ENCODE measurements around the gene PHB1. TPM values are rescaled to one million over a fixed set of nuclear protein-coding genes. Genes with fewer than 3 reads are reported as not detected.
A peak's percentile ranks its signal among the peaks of the same experiment; 100 is the strongest.

PHB1 gene
- total RNA-seq, 2 experiments from 2014 or later, result 24.2 to 31.6 TPM

DNA sequence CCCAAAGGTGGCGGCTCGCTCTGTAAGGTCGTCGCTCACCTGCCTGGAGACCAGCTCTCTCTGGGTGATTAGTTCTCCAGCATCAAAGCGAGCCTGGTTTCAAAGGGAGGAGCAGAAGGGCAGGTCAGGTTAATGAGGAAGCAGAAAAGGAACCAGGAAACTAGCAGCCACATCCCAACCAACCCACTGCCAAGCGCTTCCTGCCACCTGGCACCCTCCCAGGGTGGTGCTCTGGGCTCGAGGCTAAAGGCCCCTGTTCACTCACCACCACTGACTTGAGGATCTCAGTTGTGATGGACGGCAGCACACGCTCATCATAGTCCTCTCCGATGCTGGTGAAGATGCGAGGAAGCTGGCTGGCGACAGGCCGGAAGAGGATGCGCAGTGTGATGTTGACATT, 5.6 kb downstream of the PHB1 start:
- intact Hi-C loops (cut with DNase I, micrococcal nuclease), result loop anchor here in 1 of 2 experiments (10.0 kb wide), 1 partner anchor 214 kb away; no protein-coding TSS in a partner anchor
- Histone ChIP-seq H3K27me3 (ENCODE audit: control insufficient read depth in 1 of 2, insufficient read depth in 2 of 2, low read length in 2 of 2) (no peaks in the 10 kb centered on the region), H3K4me1 (ENCODE audit: insufficient read depth, low read length) (peaks cover 20% of the 10 kb centered on the region), H3K4me3 (ENCODE audit: low read length) (no peak overlapping the region), H3K27ac (ENCODE audit: low read depth in 1 of 2, low read length in 2 of 2) (no peak overlapping the region), H3K36me3 (ENCODE audit: insufficient read depth, low read length) (peaks cover 82% of the 10 kb centered on the region), H3K9me3 (ENCODE audit: control insufficient read depth in 1 of 2, insufficient read depth in 1 of 2, low read length in 2 of 2) (no peaks in the 10 kb centered on the region)
- CTCF ChIA-PET, result interaction anchor here (1.1 kb wide), 2 partner anchors 148 to 149 kb away, joined by 5 to 6 read pairs; no protein-coding TSS in a partner anchor
- TF ChIP-seq CTCF (IDR thresholded peaks at IDR 0.05), result no peak
- Mint-ChIP-seq H3K36me3 (ENCODE audit: low read depth) (peaks cover 79% of the 10 kb centered on the region), H3K4me1 (ENCODE audit: low read depth) (peaks cover 21% of the 10 kb centered on the region), H3K27me3 (no peaks in the 10 kb centered on the region), H3K9me3 (no peaks in the 10 kb centered on the region), H3K4me3 (no peak overlapping the region), H3K27ac (no peak overlapping the region)
- ATAC-seq (ENCODE audit: poor library complexity) (no peak), DNase-seq (no peak)
- POLR2A ChIA-PET, result no interaction called here

GRCh38 chr17:49407981-49408501, 6.6 kb downstream of the PHB1 start:
- POLR2A ChIA-PET, result interaction anchor here (0.8 kb wide), 2 partner anchors 66 to 269 kb away, joined by 3 to 4 read pairs; partner anchors contain the start of gene SPOP
- CTCF ChIA-PET, result interaction anchor here (0.6 to 1.7 kb wide), 15 partner anchors 8 to 686 kb away, joined by 3 to 21 read pairs (median 3); no protein-coding TSS in a partner anchor
- DNase-seq, result peak; percentile 71 to 89 (median 81)
- Mint-ChIP-seq H3K27me3 (no peaks in the 10 kb centered on the region), H3K36me3 (ENCODE audit: low read depth) (peaks cover 90% of the 10 kb centered on the region), H3K4me1 (ENCODE audit: low read depth) (peaks cover 22% of the 10 kb centered on the region), H3K27ac (no peak overlapping the region), H3K9me3 (no peaks in the 10 kb centered on the region), H3K4me3 (peak overlapping the region; percentile 61)
- ATAC-seq (ENCODE audit: poor library complexity), result peak; percentile 100
- H3K27ac ChIP-seq (ENCODE audit: low read depth in 1 of 2, low read length in 2 of 2), result no peak overlapping the region
- intact Hi-C loops (cut with DNase I, micrococcal nuclease), result loop anchor here (1.0 to 10.0 kb wide), 2 partner anchors 148 to 213 kb away; no protein-coding TSS in a partner anchor
- no peaks in the 10 kb centered on the region for H3K27me3 ChIP-seq (ENCODE audit: control insufficient read depth in 1 of 2, insufficient read depth in 2 of 2, low read length in 2 of 2)
- H3K9me3 ChIP-seq (ENCODE audit: control insufficient read depth in 1 of 2, insufficient read depth in 1 of 2, low read length in 2 of 2), result no peaks in the 10 kb centered on the region
- TF ChIP-seq CTCF (IDR thresholded peaks at IDR 0.05), result peak; percentile 95
- peaks cover 90% of the 10 kb centered on the region for H3K36me3 ChIP-seq (ENCODE audit: insufficient read depth, low read length)
- no peak overlapping the region for H3K4me3 ChIP-seq (ENCODE audit: low read length)
- peaks cover 18% of the 10 kb centered on the region for H3K4me1 ChIP-seq (ENCODE audit: insufficient read depth, low read length)

DNA sequence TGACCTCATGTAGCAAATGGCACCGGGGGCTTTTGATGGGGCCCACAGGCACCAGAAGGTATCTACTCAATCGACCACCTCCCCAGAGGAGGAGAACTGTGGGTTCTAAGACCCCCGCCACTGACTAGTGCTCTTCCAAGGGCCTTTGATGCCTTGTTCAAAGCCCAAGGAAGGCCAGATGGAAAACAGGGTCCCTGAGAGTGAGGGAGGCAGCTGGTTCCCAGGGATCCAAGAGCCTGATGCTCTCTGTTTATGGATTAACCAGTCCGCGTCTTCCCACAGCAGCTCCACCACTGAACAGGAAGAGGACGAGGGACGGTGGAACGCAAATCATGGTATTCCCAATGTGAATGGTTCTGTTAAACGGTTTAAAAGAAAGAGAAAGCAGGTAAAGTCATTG, 7.6 kb downstream of the PHB1 start:
- Mint-ChIP-seq H3K4me3 (no peak overlapping the region), H3K9me3 (no peaks in the 10 kb centered on the region), H3K36me3 (ENCODE audit: low read depth) (peaks cover 86% of the 10 kb centered on the region), H3K27me3 (no peaks in the 10 kb centered on the region), H3K27ac (no peak overlapping the region), H3K4me1 (ENCODE audit: low read depth) (peaks cover 22% of the 10 kb centered on the region)
- Histone ChIP-seq H3K4me3 (ENCODE audit: low read length) (no peak overlapping the region), H3K27ac (ENCODE audit: low read depth in 1 of 2, low read length in 2 of 2) (no peak overlapping the region), H3K27me3 (ENCODE audit: control insufficient read depth in 1 of 2, insufficient read depth in 2 of 2, low read length in 2 of 2) (no peaks in the 10 kb centered on the region), H3K9me3 (ENCODE audit: control insufficient read depth in 1 of 2, insufficient read depth in 1 of 2, low read length in 2 of 2) (no peaks in the 10 kb centered on the region), H3K36me3 (ENCODE audit: insufficient read depth, low read length) (peaks cover 88% of the 10 kb centered on the region), H3K4me1 (ENCODE audit: insufficient read depth, low read length) (peaks cover 19% of the 10 kb centered on the region)
- no peak for TF ChIP-seq CTCF (IDR thresholded peaks at IDR 0.05)
- DNase-seq (no peak), ATAC-seq (ENCODE audit: poor library complexity) (no peak)
- POLR2A ChIA-PET, result interaction anchor here (0.8 kb wide), 1 partner anchor 270 kb away, joined by 3 read pairs; the partner anchor contains the start of gene SPOP
- CTCF ChIA-PET, result interaction anchor here (0.6 to 1.7 kb wide), 13 partner anchors 8 to 687 kb away, joined by 3 to 21 read pairs (median 3); no protein-coding TSS in a partner anchor
- intact Hi-C loops (cut with DNase I, micrococcal nuclease), result loop anchor here in 1 of 2 experiments (10.0 kb wide), 1 partner anchor 212 kb away; no protein-coding TSS in a partner anchor
